ENCODE measurements around the gene LCE2C.

LCE2C gene

GRCh38 chr1:152707860-152708259 is 32.8 kb downstream of the LCE2C start, which contains the start of gene LCE4A:
TSS of gene LCE4A (plus strand) at chr1:152708160. CDS start at chr1:152709076, 916 bp downstream.
- no peak for DNase-seq
- TF ChIP-seq, protein P1, sequence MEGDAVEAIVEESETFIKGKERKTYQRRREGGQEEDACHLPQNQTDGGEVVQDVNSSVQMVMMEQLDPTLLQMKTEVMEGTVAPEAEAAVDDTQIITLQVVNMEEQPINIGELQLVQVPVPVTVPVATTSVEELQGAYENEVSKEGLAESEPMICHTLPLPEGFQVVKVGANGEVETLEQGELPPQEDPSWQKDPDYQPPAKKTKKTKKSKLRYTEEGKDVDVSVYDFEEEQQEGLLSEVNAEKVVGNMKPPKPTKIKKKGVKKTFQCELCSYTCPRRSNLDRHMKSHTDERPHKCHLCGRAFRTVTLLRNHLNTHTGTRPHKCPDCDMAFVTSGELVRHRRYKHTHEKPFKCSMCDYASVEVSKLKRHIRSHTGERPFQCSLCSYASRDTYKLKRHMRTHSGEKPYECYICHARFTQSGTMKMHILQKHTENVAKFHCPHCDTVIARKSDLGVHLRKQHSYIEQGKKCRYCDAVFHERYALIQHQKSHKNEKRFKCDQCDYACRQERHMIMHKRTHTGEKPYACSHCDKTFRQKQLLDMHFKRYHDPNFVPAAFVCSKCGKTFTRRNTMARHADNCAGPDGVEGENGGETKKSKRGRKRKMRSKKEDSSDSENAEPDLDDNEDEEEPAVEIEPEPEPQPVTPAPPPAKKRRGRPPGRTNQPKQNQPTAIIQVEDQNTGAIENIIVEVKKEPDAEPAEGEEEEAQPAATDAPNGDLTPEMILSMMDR (IDR thresholded peaks at IDR 0.05; ENCODE audit: low read length), result no peak
- TF ChIP-seq EZH2 (optimal IDR thresholded peaks at IDR 0.05; ENCODE audit: low read depth, low read length) (no peak), EZH2phosphoT487 (IDR thresholded peaks at IDR 0.05; ENCODE audit: low read length) (no peak)
- H3K9ac ChIP-seq (ENCODE audit: low read length), result no peak within 1 kb of the TSS

DNA sequence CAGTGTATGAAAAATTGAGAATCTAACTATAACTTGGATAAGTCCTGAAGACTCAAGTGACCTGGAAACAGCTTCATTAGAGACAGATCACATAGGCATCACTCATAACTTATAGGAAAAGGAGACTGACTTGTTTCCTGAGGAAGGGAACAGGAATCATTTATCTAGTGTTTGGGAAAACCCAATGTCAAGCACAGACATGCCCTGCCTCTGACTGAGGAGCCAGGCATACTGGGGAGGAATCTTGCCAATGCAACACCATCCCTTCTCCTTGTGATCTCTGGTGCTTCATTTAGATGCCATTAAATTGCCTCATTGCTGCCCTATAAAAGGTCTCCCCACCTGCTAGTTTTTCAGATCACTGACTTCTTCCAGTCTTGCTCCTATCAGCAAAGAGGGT is 43.2 kb downstream of the LCE2C start:
- H3K4me1 ChIP-seq (ENCODE audit: low read length), result no peaks in the 10 kb centered on the region
- H3K4me2 ChIP-seq (ENCODE audit: low read depth, low read length), result no peak overlapping the region
- H3K4me3 ChIP-seq (ENCODE audit: low read length), result no peak overlapping the region
- DNase-seq, result no peak
- H3K9ac ChIP-seq (ENCODE audit: low read length), result no peak overlapping the region
- no peaks in the 10 kb centered on the region for H3K36me3 ChIP-seq (replicated peaks; ENCODE audit: insufficient read depth, low read length)
- no peaks in the 10 kb centered on the region for H3K9me3 ChIP-seq (replicated peaks; ENCODE audit: insufficient read depth, low read length)
- no peaks in the 10 kb centered on the region for H4K20me1 ChIP-seq (ENCODE audit: insufficient read depth, low read length)
- no peak overlapping the region for H2AFZ ChIP-seq (ENCODE audit: low read length)
- H3K9me2 ChIP-seq (replicated peaks; ENCODE audit: insufficient read depth, low read length), result no peaks in the 10 kb centered on the region
- H3K79me2 ChIP-seq (ENCODE audit: low read length), result no peaks in the 10 kb centered on the region
- no peak overlapping the region for H3K27ac ChIP-seq (ENCODE audit: low read length)
- H3K27me3 ChIP-seq (replicated peaks; ENCODE audit: insufficient read depth, low read length), result no peaks in the 10 kb centered on the region
- H3F3A ChIP-seq (ENCODE audit: insufficient read depth, low read length), result no peaks in the 10 kb centered on the region
- TF ChIP-seq EZH2 (optimal IDR thresholded peaks at IDR 0.05; ENCODE audit: low read depth, low read length), result no peak
- TF ChIP-seq EZH2phosphoT487 (IDR thresholded peaks at IDR 0.05; ENCODE audit: low read length), result no peak
- TF ChIP-seq, protein P1 (IDR thresholded peaks at IDR 0.05; ENCODE audit: low read length), result no peak

More at GRCh38 chr1:152707860-152708259, 32.8 kb downstream of the LCE2C start, which contains the start of gene LCE4A:
- Histone ChIP-seq H3K9me2 (replicated peaks; ENCODE audit: insufficient read depth, low read length) (no peaks in the 10 kb centered on the region), H3K4me1 (ENCODE audit: low read length) (no peaks in the 10 kb centered on the region), H3K4me3 (ENCODE audit: low read length) (no peak within 1 kb of the TSS), H3K9me3 (replicated peaks; ENCODE audit: insufficient read depth, low read length) (no peaks in the 10 kb centered on the region), H3K79me2 (ENCODE audit: low read length) (no peaks in the 10 kb centered on the region), H3F3A (ENCODE audit: insufficient read depth, low read length) (no peaks in the 10 kb centered on the region), H3K27ac (ENCODE audit: low read length) (no peak within 1 kb of the TSS), H4K20me1 (ENCODE audit: insufficient read depth, low read length) (no peaks in the 10 kb centered on the region), H2AFZ (ENCODE audit: low read length) (no peak within 1 kb of the TSS), H3K36me3 (replicated peaks; ENCODE audit: insufficient read depth, low read length) (no peaks in the 10 kb centered on the region), H3K4me2 (ENCODE audit: low read depth, low read length) (no peak within 1 kb of the TSS), H3K27me3 (replicated peaks; ENCODE audit: insufficient read depth, low read length) (no peaks in the 10 kb centered on the region)

DNA sequence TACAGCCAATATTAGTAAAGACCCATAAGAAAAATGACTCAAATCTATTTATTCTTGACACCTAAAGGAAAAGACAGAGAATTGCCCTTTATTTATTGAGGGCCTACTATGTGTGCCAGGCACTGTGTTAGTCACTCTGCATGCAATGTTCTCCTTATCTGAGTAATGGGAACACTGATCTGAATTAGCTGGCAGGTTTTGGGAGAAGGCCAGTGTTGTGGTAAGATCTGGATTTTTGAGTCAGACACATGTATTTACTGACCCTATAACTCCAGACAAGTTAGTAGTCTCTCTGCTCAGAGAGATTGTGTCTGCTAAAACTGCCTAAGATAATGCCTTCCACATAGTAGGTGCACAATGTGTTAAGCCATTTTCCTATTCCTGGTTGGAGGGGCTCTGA is 50.2 kb downstream of the LCE2C start:
- H4K20me1 ChIP-seq (ENCODE audit: insufficient read depth, low read length), result no peaks in the 10 kb centered on the region
- no peaks in the 10 kb centered on the region for H3K4me1 ChIP-seq (ENCODE audit: low read length)
- H3K27ac ChIP-seq (ENCODE audit: low read length), result no peak overlapping the region
- H2AFZ ChIP-seq (ENCODE audit: low read length), result no peak overlapping the region
- no peaks in the 10 kb centered on the region for H3K79me2 ChIP-seq (ENCODE audit: low read length)
- H3K4me3 ChIP-seq (ENCODE audit: low read length), result no peak overlapping the region
- H3K9me2 ChIP-seq (replicated peaks; ENCODE audit: insufficient read depth, low read length), result no peaks in the 10 kb centered on the region
- TF ChIP-seq EZH2 (optimal IDR thresholded peaks at IDR 0.05; ENCODE audit: low read depth, low read length) (no peak), EZH2phosphoT487 (IDR thresholded peaks at IDR 0.05; ENCODE audit: low read length) (no peak)
- TF ChIP-seq, protein P1 (IDR thresholded peaks at IDR 0.05; ENCODE audit: low read length), result no peak
- no peaks in the 10 kb centered on the region for H3K36me3 ChIP-seq (replicated peaks; ENCODE audit: insufficient read depth, low read length)
- H3K4me2 ChIP-seq (ENCODE audit: low read depth, low read length), result no peak overlapping the region
- no peaks in the 10 kb centered on the region for H3F3A ChIP-seq (ENCODE audit: insufficient read depth, low read length)
- H3K9me3 ChIP-seq (replicated peaks; ENCODE audit: insufficient read depth, low read length), result no peaks in the 10 kb centered on the region
- H3K27me3 ChIP-seq (replicated peaks; ENCODE audit: insufficient read depth, low read length), result no peaks in the 10 kb centered on the region
- H3K9ac ChIP-seq (ENCODE audit: low read length), result no peak overlapping the region
- no peak for DNase-seq

Data from MM.1S (cell line).